ENCODE results near the gene SLIT3.

SLIT3 gene

GRCh38 chr5:168779333-168779732 is 521.6 kb downstream of the SLIT3 start:
- no peak for DNase-seq

- DNase-seq = no peak
Observed at GRCh38 chr5:168778536-168778935, 522.4 kb downstream of the SLIT3 start.

GRCh38 chr5:168777651-168778050 is 523.3 kb downstream of the SLIT3 start:
- DNase-seq = no peak

GRCh38 chr5:168776070-168776469 is 524.9 kb downstream of the SLIT3 start:
- DNase-seq = peak; percentile 46

- peak; percentile 82 for DNase-seq
Observed at GRCh38 chr5:168773226-168773625, 527.7 kb downstream of the SLIT3 start.

- DNase-seq = no peak
Observed at GRCh38 chr5:168772316-168772961, 528.5 kb downstream of the SLIT3 start.

GRCh38 chr5:168771678-168772077 is 529.3 kb downstream of the SLIT3 start:
- no peak for DNase-seq

GRCh38 chr5:168770996-168771395 is 529.9 kb downstream of the SLIT3 start:
- no peak for DNase-seq

- no peak for DNase-seq
Observed at GRCh38 chr5:168770036-168770498, 530.9 kb downstream of the SLIT3 start.

GRCh38 chr5:168768172-168768571 is 532.8 kb downstream of the SLIT3 start:
- no peak for DNase-seq

- no peak for DNase-seq
Observed at GRCh38 chr5:168766426-168766700, 534.6 kb downstream of the SLIT3 start.

GRCh38 chr5:168765551-168766425 is 535.2 kb downstream of the SLIT3 start:
- no peak for DNase-seq

GRCh38 chr5:168765086-168765550 is 535.8 kb downstream of the SLIT3 start:
- no peak for DNase-seq

- DNase-seq = no peak
Observed at GRCh38 chr5:168756453-168757391, 544.2 kb downstream of the SLIT3 start.

GRCh38 chr5:168755548-168756093 is 545.3 kb downstream of the SLIT3 start:
- no peak for DNase-seq

- DNase-seq = no peak
Observed at GRCh38 chr5:168753691-168754254, 547.2 kb downstream of the SLIT3 start.

GRCh38 chr5:168752416-168753190 is 548.3 kb downstream of the SLIT3 start:
- no peak for DNase-seq

- DNase-seq = no peak
Observed at GRCh38 chr5:168752012-168752411, 548.9 kb downstream of the SLIT3 start.

GRCh38 chr5:168750926-168751325 is 550.0 kb downstream of the SLIT3 start:
- no peak for DNase-seq

GRCh38 chr5:168749391-168750100 is 551.4 kb downstream of the SLIT3 start:
- DNase-seq = no peak

All from NCI-H1694 treated with DMSO at 0.1 percent for 48 hours (cell line).